TTC549 (cell line): ENCODE measurements around the gene LRRC17.
"Not testable (repeated sequence)": the region's sequence is repeated elsewhere in the genome, so short reads cannot be mapped to it uniquely, and the experiment has no call there.

Experiments
- FAIRE-seq: peaks from 2 replicates; lab custom pipeline; 2012; peaks lifted over from hg19 to GRCh38; lab: Jason Lieb, UNC

Gene LRRC17

GRCh38 chr7:102897856-102898531 is 14.8 kb upstream of the LRRC17 start:
- no peak for FAIRE-seq

- FAIRE-seq = no peak
Observed at GRCh38 chr7:102898532-102898859, 14.3 kb upstream of the LRRC17 start.

GRCh38 chr7:102902052-102902451 is 10.7 kb upstream of the LRRC17 start:
- FAIRE-seq = not testable (repeated sequence)

- not testable (repeated sequence) for FAIRE-seq
Observed at GRCh38 chr7:102903576-102903975, 9.2 kb upstream of the LRRC17 start.

GRCh38 chr7:102908676-102909075 is 4.1 kb upstream of the LRRC17 start:
- FAIRE-seq = no peak

GRCh38 chr7:102913826-102914225 is 1.0 kb downstream of the LRRC17 start:
- no peak for FAIRE-seq

- no peak for FAIRE-seq
Observed at GRCh38 chr7:102914585-102914984, 1.8 kb downstream of the LRRC17 start.

GRCh38 chr7:102916426-102916825 is 3.6 kb downstream of the LRRC17 start:
- FAIRE-seq = no peak

GRCh38 chr7:102916881-102917280 is 4.1 kb downstream of the LRRC17 start:
- FAIRE-seq = no peak

GRCh38 chr7:102917436-102918353 is 4.9 kb downstream of the LRRC17 start:
- no peak for FAIRE-seq

GRCh38 chr7:102918845-102919244 is 6.0 kb downstream of the LRRC17 start:
- no peak for FAIRE-seq

- FAIRE-seq = no peak
Observed at GRCh38 chr7:102925976-102926782, 13.4 kb downstream of the LRRC17 start.

- FAIRE-seq = no peak
Observed at GRCh38 chr7:102926783-102927140, 14.0 kb downstream of the LRRC17 start.

GRCh38 chr7:102927312-102927933 is 14.6 kb downstream of the LRRC17 start:
- no peak for FAIRE-seq

- no peak for FAIRE-seq
Observed at GRCh38 chr7:102931757-102932156, 19.0 kb downstream of the LRRC17 start.

GRCh38 chr7:102933763-102934162 is 21.0 kb downstream of the LRRC17 start:
- no peak for FAIRE-seq

- no peak for FAIRE-seq
Observed at GRCh38 chr7:102934239-102934638, 21.4 kb downstream of the LRRC17 start.

- no peak for FAIRE-seq
Observed at GRCh38 chr7:102934701-102935100, 21.9 kb downstream of the LRRC17 start.

GRCh38 chr7:102935450-102936115 is 22.8 kb downstream of the LRRC17 start:
- no peak for FAIRE-seq

GRCh38 chr7:102938679-102939078 is 25.9 kb downstream of the LRRC17 start:
- no peak for FAIRE-seq

GRCh38 chr7:102942181-102942866 is 29.5 kb downstream of the LRRC17 start:
- no peak for FAIRE-seq
